CD8-positive, alpha-beta memory T cell (primary cell): Measurements from ENCODE around the gene FARS2. TPM values are rescaled to one million over a fixed set of nuclear protein-coding genes. Genes with fewer than 3 reads are reported as not detected.

ENCODE experiments used
- CTCF ChIA-PET: fragments of 350-600 bp; sonication (Branson Sonifier 250); formaldehyde crosslinking; loops from one replicate; lab custom pipeline; 2021; ENCODE audit warnings: antibody characterized with exemption; lab: Charles Lee
- POLR2A ChIA-PET: fragments of 350-600 bp; sonication (Branson Sonifier 250); formaldehyde crosslinking; loops from one replicate; lab custom pipeline; 2021; ENCODE audit warnings: antibody characterized with exemption; lab: Charles Lee
- DNase-seq, 5 donors: peaks; one replicate each; pipeline versions ENCODE4 v3.0.0 to v3.0.0-alpha.2; 2020 to 2022; ENCODE audit warnings: mixed read lengths in 1 of 5
- H3K27ac ChIP-seq: one replicate; pipeline ENCODE4 v1.7.0; 2013; ENCODE audit warnings: low read depth, mild to moderate bottlenecking, low read length, moderate library complexity
- H3K27me3 ChIP-seq: 2 replicates; pipeline ENCODE4 v1.7.0; 2013; ENCODE audit warnings: low read length, mild to moderate bottlenecking; ENCODE audit not compliant: insufficient read depth, poor library complexity, severe bottlenecking
- H3K36me3 ChIP-seq: 2 replicates; pipeline ENCODE4 v1.7.0; 2013; ENCODE audit warnings: mild to moderate bottlenecking, low read length, moderate library complexity; ENCODE audit not compliant: insufficient read depth
- H3K4me1 ChIP-seq: 2 replicates; pipeline ENCODE4 v1.7.0; 2013; ENCODE audit warnings: mild to moderate bottlenecking, low read length, moderate library complexity; ENCODE audit not compliant: insufficient read depth
- H3K4me3 ChIP-seq: 2 replicates; pipeline ENCODE4 v1.7.0; 2013; ENCODE audit warnings: mild to moderate bottlenecking, low read length
- H3K9me3 ChIP-seq: 2 replicates; pipeline ENCODE4 v1.7.0; 2013; ENCODE audit warnings: mild to moderate bottlenecking, low read length
- H3K27ac Mint-ChIP-seq, 8 donors: one replicate each; pipeline ENCODE4 v1.8.0; 2020 to 2021; ENCODE audit warnings: mixed read lengths in 8 of 8, mild to moderate bottlenecking in 6 of 8, inconsistent platforms in 3 of 8, moderate library complexity in 3 of 8
- H3K27me3 Mint-ChIP-seq, 2 donors: one replicate each; pipeline ENCODE4 v1.8.0; 2020 to 2021; ENCODE audit warnings: mixed read lengths in 2 of 2, mild to moderate bottlenecking in 1 of 2, moderate library complexity in 1 of 2
- H3K36me3 Mint-ChIP-seq, 3 donors: one replicate each; pipeline ENCODE4 v1.8.0; 2020 to 2021; ENCODE audit warnings: mixed read lengths in 3 of 3, inconsistent platforms in 1 of 3, mild to moderate bottlenecking in 1 of 3
- H3K4me1 Mint-ChIP-seq, 3 donors: one replicate each; pipeline ENCODE4 v1.8.0; 2020 to 2021; ENCODE audit warnings: mixed read lengths in 3 of 3, inconsistent platforms in 1 of 3, mild to moderate bottlenecking in 1 of 3
- H3K4me3 Mint-ChIP-seq, 7 donors: one replicate each; pipeline ENCODE4 v1.8.0; 2020 to 2021; ENCODE audit warnings: mixed read lengths in 7 of 7, mild to moderate bottlenecking in 6 of 7, moderate library complexity in 4 of 7, inconsistent platforms in 2 of 7
- H3K9me3 Mint-ChIP-seq, 5 donors: one replicate each; pipeline ENCODE4 v1.8.0; 2020 to 2022; ENCODE audit warnings: mixed read lengths in 5 of 5, mild to moderate bottlenecking in 3 of 5, moderate library complexity in 2 of 5, inconsistent platforms in 1 of 5
- polyA plus RNA-seq: library from polyadenylated mRNA; unstranded; fragments of 300-500 nt; fragmentation: Illumina TruSeq; gene quantifications from one replicate; pipeline ENCODE4 v1.2.3, GENCODE V29; 2021
- total RNA-seq, 2 experiments: library from RNA; stranded (reverse); gene quantifications; one replicate each; pipeline ENCODE4 v1.2.3, GENCODE V29; 2021

The FARS2 gene
- total and polyA plus RNA-seq, 3 experiments from 2014 or later: 24.5 to 26.0 (median 24.9) TPM

- Mint-ChIP-seq H3K4me1 (peaks cover 15 to 40% (median 31%) of the 10 kb centered on the region in 3 donors), H3K27me3 (no peaks in the 10 kb centered on the region), H3K36me3 (peaks cover 8 to 41% (median 18%) of the 10 kb centered on the region in 3 donors), H3K4me3 (no peak overlapping the region), H3K27ac (no peak overlapping the region), H3K9me3 (no peaks in the 10 kb centered on the region)
- peak overlapping the region; percentile 39 for H3K27ac ChIP-seq
- CTCF ChIA-PET: no interaction called here
- H3K4me1 ChIP-seq: peaks cover 5% of the 10 kb centered on the region
- H3K4me3 ChIP-seq: no peak overlapping the region
- no peaks in the 10 kb centered on the region for H3K9me3 ChIP-seq
- DNase-seq: no peak
- POLR2A ChIA-PET: no interaction called here
- no peaks in the 10 kb centered on the region for H3K36me3 ChIP-seq
- no peaks in the 10 kb centered on the region for H3K27me3 ChIP-seq
Measured at GRCh38 chr6:5270093-5270680, 8.9 kb downstream of the FARS2 start.

- POLR2A ChIA-PET: no interaction called here
- Histone ChIP-seq H3K9me3 (no peaks in the 10 kb centered on the region), H3K27ac (no peak overlapping the region), H3K4me1 (peaks cover 5% of the 10 kb centered on the region), H3K27me3 (no peaks in the 10 kb centered on the region), H3K36me3 (no peaks in the 10 kb centered on the region), H3K4me3 (no peak overlapping the region)
- Mint-ChIP-seq H3K27ac (no peak overlapping the region), H3K4me1 (peaks cover 12 to 39% (median 33%) of the 10 kb centered on the region in 3 donors), H3K36me3 (peaks cover 8 to 36% (median 14%) of the 10 kb centered on the region in 3 donors), H3K4me3 (no peak overlapping the region), H3K27me3 (no peaks in the 10 kb centered on the region), H3K9me3 (no peaks in the 10 kb centered on the region)
- CTCF ChIA-PET: interaction anchor here (1.3 kb wide), 1 partner anchor 128 kb away, joined by 3 read pairs; no protein-coding TSS in a partner anchor
- DNase-seq: no peak
Measured at GRCh38 chr6:5271926-5272325, 10.6 kb downstream of the FARS2 start.

- CTCF ChIA-PET: no interaction called here
- Mint-ChIP-seq H3K9me3 (no peaks in the 10 kb centered on the region), H3K27ac (no peak overlapping the region), H3K4me1 (peaks cover 19 to 44% (median 44%) of the 10 kb centered on the region in 3 donors), H3K27me3 (no peaks in the 10 kb centered on the region), H3K4me3 (no peak overlapping the region), H3K36me3 (peaks cover 0 to 28% (median 8%) of the 10 kb centered on the region in 3 donors)
- H3K9me3 ChIP-seq: no peaks in the 10 kb centered on the region
- POLR2A ChIA-PET: no interaction called here
- no peaks in the 10 kb centered on the region for H3K27me3 ChIP-seq
- H3K4me3 ChIP-seq: no peak overlapping the region
- peaks cover 5% of the 10 kb centered on the region for H3K4me1 ChIP-seq
- H3K36me3 ChIP-seq: no peaks in the 10 kb centered on the region
- no peak overlapping the region for H3K27ac ChIP-seq
- no peak for DNase-seq
Measured at GRCh38 chr6:5274231-5274630, 12.9 kb downstream of the FARS2 start.

- no peak overlapping the region for H3K4me3 ChIP-seq
- no peak for DNase-seq
- H3K4me3 Mint-ChIP-seq: no peak overlapping the region
- H3K36me3 Mint-ChIP-seq: peaks cover 0 to 26% (median 9%) of the 10 kb centered on the region in 3 donors
- no peaks in the 10 kb centered on the region for H3K27me3 ChIP-seq
- H3K27me3 Mint-ChIP-seq: no peaks in the 10 kb centered on the region
- H3K9me3 ChIP-seq: no peaks in the 10 kb centered on the region
- H3K9me3 Mint-ChIP-seq: no peaks in the 10 kb centered on the region
- POLR2A ChIA-PET: no interaction called here
- H3K36me3 ChIP-seq: no peaks in the 10 kb centered on the region
- H3K4me1 Mint-ChIP-seq: peaks cover 26 to 57% (median 53%) of the 10 kb centered on the region in 3 donors
- no peak overlapping the region for H3K27ac ChIP-seq
- CTCF ChIA-PET: interaction anchor here (1.0 kb wide), 1 partner anchor 9 kb away, joined by 3 read pairs; no protein-coding TSS in a partner anchor
- no peak overlapping the region for H3K27ac Mint-ChIP-seq
- peaks cover 9% of the 10 kb centered on the region for H3K4me1 ChIP-seq
Measured at GRCh38 chr6:5275497-5275896, 14.2 kb downstream of the FARS2 start.

GRCh38 chr6:5276581-5276980 lies 15.3 kb downstream of the FARS2 start:
- POLR2A ChIA-PET: no interaction called here
- no peak overlapping the region for H3K4me3 ChIP-seq
- H3K4me1 Mint-ChIP-seq: peaks cover 25 to 59% (median 56%) of the 10 kb centered on the region in 3 donors
- H3K36me3 Mint-ChIP-seq: peaks cover 0 to 23% (median 7%) of the 10 kb centered on the region in 3 donors
- H3K9me3 ChIP-seq: no peaks in the 10 kb centered on the region
- H3K4me1 ChIP-seq: peaks cover 4% of the 10 kb centered on the region
- no peak overlapping the region for H3K4me3 Mint-ChIP-seq
- H3K27me3 Mint-ChIP-seq: no peaks in the 10 kb centered on the region
- no peaks in the 10 kb centered on the region for H3K9me3 Mint-ChIP-seq
- H3K36me3 ChIP-seq: no peaks in the 10 kb centered on the region
- H3K27ac Mint-ChIP-seq: no peak overlapping the region
- no peak overlapping the region for H3K27ac ChIP-seq
- CTCF ChIA-PET: interaction anchor here (1.0 kb wide), 1 partner anchor 10 kb away, joined by 3 read pairs; no protein-coding TSS in a partner anchor
- no peak for DNase-seq
- H3K27me3 ChIP-seq: no peaks in the 10 kb centered on the region

GRCh38 chr6:5277589-5277988 lies 16.3 kb downstream of the FARS2 start:
- CTCF ChIA-PET: no interaction called here
- Mint-ChIP-seq H3K36me3 (peaks cover 0 to 19% (median 8%) of the 10 kb centered on the region in 3 donors), H3K4me3 (no peak overlapping the region), H3K9me3 (peaks cover 0 to 2% (median 0%) of the 10 kb centered on the region in 5 donors), H3K4me1 (peaks cover 33 to 64% (median 63%) of the 10 kb centered on the region in 3 donors), H3K27ac (no peak overlapping the region), H3K27me3 (no peaks in the 10 kb centered on the region)
- Histone ChIP-seq H3K27ac (no peak overlapping the region), H3K4me3 (no peak overlapping the region), H3K27me3 (no peaks in the 10 kb centered on the region), H3K9me3 (no peaks in the 10 kb centered on the region), H3K36me3 (no peaks in the 10 kb centered on the region), H3K4me1 (peaks cover 4% of the 10 kb centered on the region)
- POLR2A ChIA-PET: no interaction called here
- no peak for DNase-seq

- Mint-ChIP-seq H3K27me3 (no peaks in the 10 kb centered on the region), H3K27ac (no peak overlapping the region), H3K4me3 (no peak overlapping the region), H3K4me1 (peaks cover 34 to 61% (median 61%) of the 10 kb centered on the region in 3 donors), H3K36me3 (peaks cover 0 to 14% (median 5%) of the 10 kb centered on the region in 3 donors), H3K9me3 (peaks cover 0 to 2% (median 0%) of the 10 kb centered on the region in 5 donors)
- CTCF ChIA-PET: no interaction called here
- peaks cover 4% of the 10 kb centered on the region for H3K4me1 ChIP-seq
- H3K9me3 ChIP-seq: no peaks in the 10 kb centered on the region
- H3K4me3 ChIP-seq: no peak overlapping the region
- POLR2A ChIA-PET: no interaction called here
- DNase-seq: no peak
- H3K27ac ChIP-seq: no peak overlapping the region
- no peaks in the 10 kb centered on the region for H3K36me3 ChIP-seq
- no peaks in the 10 kb centered on the region for H3K27me3 ChIP-seq
Measured at GRCh38 chr6:5278047-5278446, 16.7 kb downstream of the FARS2 start.

GRCh38 chr6:5278565-5279120 lies 17.3 kb downstream of the FARS2 start:
- Mint-ChIP-seq H3K9me3 (peaks cover 0 to 2% (median 0%) of the 10 kb centered on the region in 5 donors), H3K4me1 (peaks cover 35 to 58% (median 58%) of the 10 kb centered on the region in 3 donors), H3K27ac (peak overlapping the region in 2 of 8 donors; percentile 5 to 74), H3K36me3 (peaks cover 0 to 12% (median 5%) of the 10 kb centered on the region in 3 donors), H3K27me3 (no peaks in the 10 kb centered on the region), H3K4me3 (peak overlapping the region in 1 of 7 donors; percentile 52)
- Histone ChIP-seq H3K27me3 (no peaks in the 10 kb centered on the region), H3K4me3 (no peak overlapping the region), H3K27ac (no peak overlapping the region), H3K9me3 (no peaks in the 10 kb centered on the region), H3K36me3 (no peaks in the 10 kb centered on the region), H3K4me1 (peaks cover 4% of the 10 kb centered on the region)
- POLR2A ChIA-PET: no interaction called here
- CTCF ChIA-PET: no interaction called here
- no peak for DNase-seq
